OCI-LY1 (cell line): ENCODE results near the gene NME9.

Source experiments
- H2AFZ ChIP-seq: fragments of 200-600 bp; sonication (generic), shearing (Covaris generic); 2 replicates; pipeline ENCODE4 v1.6.0; 2014; ENCODE audit warnings: antibody characterized with exemption, mild to moderate bottlenecking, low read length
- H3F3A ChIP-seq: fragments of 200-600 bp; sonication (generic), shearing (Covaris generic); 2 replicates; pipeline ENCODE4 v1.6.0; 2014; ENCODE audit warnings: mild to moderate bottlenecking, antibody characterized with exemption, low read length, moderate library complexity; ENCODE audit not compliant: insufficient read depth
- H3K27ac ChIP-seq: fragments of 200-600 bp; sonication (generic); 2 replicates; pipeline ENCODE4 v1.5.1; 2014; ENCODE audit warnings: low read length, mixed run types, mild to moderate bottlenecking, low read depth; ENCODE audit not compliant: poor library complexity, severe bottlenecking
- H3K27me3 ChIP-seq: fragments of 200-600 bp; sonication (generic); 2 replicates; pipeline ENCODE4 v1.6.0; 2014; ENCODE audit warnings: antibody characterized with exemption, mild to moderate bottlenecking, low read length, moderate library complexity; ENCODE audit not compliant: insufficient read depth
- H3K36me3 ChIP-seq: fragments of 200-600 bp; sonication (generic); 2 replicates; pipeline ENCODE4 v1.6.1; 2014; ENCODE audit warnings: mild to moderate bottlenecking, antibody characterized with exemption, low read length, moderate library complexity, mixed read lengths; ENCODE audit not compliant: insufficient read depth
- H3K4me1 ChIP-seq: fragments of 200-600 bp; sonication (generic); 2 replicates; pipeline ENCODE4 v1.5.1; 2014; ENCODE audit warnings: mild to moderate bottlenecking, low read length, moderate library complexity; ENCODE audit not compliant: insufficient read depth, severe bottlenecking
- H3K4me2 ChIP-seq: fragments of 200-600 bp; sonication (generic), shearing (Covaris generic); 2 replicates; pipeline ENCODE4 v1.6.1; 2014; ENCODE audit warnings: low read length
- H3K4me3 ChIP-seq: fragments of 200-600 bp; sonication (generic); 2 replicates; pipeline ENCODE4 v1.5.1; 2014; ENCODE audit warnings: low read length, low read depth, mild to moderate bottlenecking, mixed read lengths; ENCODE audit not compliant: poor library complexity, severe bottlenecking
- H3K79me2 ChIP-seq: fragments of 200-600 bp; shearing (Covaris generic); 2 replicates; pipeline ENCODE4 v1.6.1; 2016; ENCODE audit warnings: mixed run types, low read length, mixed read lengths; ENCODE audit not compliant: insufficient read depth
- H3K9ac ChIP-seq: fragments of 200-600 bp; sonication (generic), shearing (Covaris generic); 2 replicates; pipeline ENCODE4 v1.6.1; 2014; ENCODE audit warnings: mild to moderate bottlenecking, low read length, mixed read lengths
- H3K9me2 ChIP-seq: fragments of 200-600 bp; sonication (generic), shearing (Covaris generic); 2 replicates; pipeline ENCODE4 v1.6.1; 2014; ENCODE audit warnings: low read depth, mild to moderate bottlenecking, low read length, mixed read lengths
- H3K9me3 ChIP-seq: fragments of 200-600 bp; shearing (Covaris generic); 2 replicates; pipeline ENCODE4 v1.6.1; 2014; ENCODE audit warnings: low read length, mixed read lengths
- H4K20me1 ChIP-seq: fragments of 200-600 bp; sonication (generic), shearing (Covaris generic); 2 replicates; pipeline ENCODE4 v1.6.0; 2016; ENCODE audit warnings: mild to moderate bottlenecking, low read length; ENCODE audit not compliant: insufficient read depth
- CTCF ChIP-seq: fragments of 200-600 bp; sonication (generic), shearing (Covaris generic); IDR thresholded peaks from 2 replicates; pipeline ENCODE4 v1.5.1; 2017; ENCODE audit warnings: mild to moderate bottlenecking, antibody characterized with exemption, low read length, moderate library complexity, mixed read lengths
- EZH2 ChIP-seq: fragments of 200-600 bp; sonication (generic), shearing (Covaris generic); IDR thresholded peaks from 2 replicates; pipeline ENCODE4 v1.8.0; 2017; ENCODE audit warnings: borderline replicate concordance, mixed run types, mild to moderate bottlenecking, antibody characterized with exemption, low read length, moderate library complexity, mixed read lengths

NME9 gene

GRCh38 chr3:138260611-138261010, 69.0 kb downstream of the NME9 start:
- no peaks in the 10 kb centered on the region for H3F3A ChIP-seq
- H3K4me1 ChIP-seq: no peaks in the 10 kb centered on the region
- no peak overlapping the region for H3K4me3 ChIP-seq
- peaks cover 18% of the 10 kb centered on the region; the same call in 1 of the 2 replicates for H3K36me3 ChIP-seq
- no peaks in the 10 kb centered on the region for H3K9me3 ChIP-seq
- H3K79me2 ChIP-seq: no peaks in the 10 kb centered on the region
- H2AFZ ChIP-seq: no peak overlapping the region
- H3K27me3 ChIP-seq: no peaks in the 10 kb centered on the region
- H3K27ac ChIP-seq: no peak overlapping the region
- no peaks in the 10 kb centered on the region for H3K9me2 ChIP-seq
- H3K9ac ChIP-seq: no peak overlapping the region
- TF ChIP-seq CTCF: no peak
- H3K4me2 ChIP-seq: no peak overlapping the region
- H4K20me1 ChIP-seq: no peaks in the 10 kb centered on the region

GRCh38 chr3:138259126-138259525, 70.5 kb downstream of the NME9 start:
- Histone ChIP-seq H3K9me2 (no peaks in the 10 kb centered on the region), H3K27ac (no peak overlapping the region), H3K36me3 (peaks cover 7% of the 10 kb centered on the region; the same call in 1 of the 2 replicates), H3K27me3 (no peaks in the 10 kb centered on the region), H3K4me3 (no peak overlapping the region), H3K79me2 (no peaks in the 10 kb centered on the region), H3K9ac (no peak overlapping the region), H3K9me3 (no peaks in the 10 kb centered on the region), H2AFZ (no peak overlapping the region), H4K20me1 (no peaks in the 10 kb centered on the region), H3K4me1 (no peaks in the 10 kb centered on the region), H3F3A (no peaks in the 10 kb centered on the region), H3K4me2 (no peak overlapping the region)
- no peak for TF ChIP-seq CTCF
- TF ChIP-seq EZH2: no peak

- Histone ChIP-seq H3K9ac (no peak overlapping the region), H3K27me3 (no peaks in the 10 kb centered on the region), H3K79me2 (no peaks in the 10 kb centered on the region), H3K9me3 (no peaks in the 10 kb centered on the region), H2AFZ (no peak overlapping the region), H3K4me1 (no peaks in the 10 kb centered on the region), H4K20me1 (no peaks in the 10 kb centered on the region), H3F3A (no peaks in the 10 kb centered on the region), H3K4me3 (no peak overlapping the region), H3K27ac (no peak overlapping the region), H3K4me2 (no peak overlapping the region), H3K9me2 (no peaks in the 10 kb centered on the region), H3K36me3 (no peaks in the 10 kb centered on the region)
- TF ChIP-seq EZH2 (no peak), CTCF (no peak)
Observed at GRCh38 chr3:138257986-138258385, 71.7 kb downstream of the NME9 start.
